IMR-90 (cell line): ENCODE measurements around the gene SPPL2C.

Experiments used
- FOS ChIP-seq: fragments of 150-350 bp; IDR thresholded peaks from 2 replicates; pipeline ENCODE4 v1.6.1; 2016; ENCODE audit warnings: low read depth, low read length
- MAFK ChIP-seq: IDR thresholded peaks from 2 replicates; pipeline ENCODE4 v1.6.1; 2012; ENCODE audit warnings: low read depth, low read length, improper control_type of control experiment
- MXI1 ChIP-seq: IDR thresholded peaks from 2 replicates; pipeline ENCODE4 v1.6.1; 2012; ENCODE audit warnings: low read depth, mild to moderate bottlenecking, low read length, moderate library complexity, borderline replicate concordance
- POLR2A ChIP-seq: IDR thresholded peaks from 2 replicates; pipeline ENCODE4 v1.6.1; 2012; ENCODE audit warnings: mild to moderate bottlenecking, low read depth, low read length
- RAD21 ChIP-seq: IDR thresholded peaks from 2 replicates; pipeline ENCODE4 v1.6.1; 2012; ENCODE audit warnings: low read length, improper control_type of control experiment
- RFX5 ChIP-seq: IDR thresholded peaks from 2 replicates; pipeline ENCODE4 v1.8.0; 2012; ENCODE audit warnings: low read depth, mild to moderate bottlenecking, low read length, moderate library complexity
- SMC3 ChIP-seq: fragments of 150-350 bp; IDR thresholded peaks from 2 replicates; pipeline ENCODE4 v1.6.1; 2016; ENCODE audit warnings: low read depth, mild to moderate bottlenecking, antibody characterized with exemption, low read length, moderate library complexity
- TF ChIP-seq, protein P1 (sequence below): conservative IDR thresholded peaks from 2 replicates; pipeline ENCODE4 v1.5.1; 2012; ENCODE audit warnings: mild to moderate bottlenecking, low read depth, low read length, improper control_type of control experiment
- TF ChIP-seq, protein P2 (sequence below): fragments of 150-350 bp; IDR thresholded peaks from 2 replicates; pipeline ENCODE4 v1.6.1; 2017; ENCODE audit warnings: mild to moderate bottlenecking, antibody characterized with exemption, low read length, low read depth

DNA sequence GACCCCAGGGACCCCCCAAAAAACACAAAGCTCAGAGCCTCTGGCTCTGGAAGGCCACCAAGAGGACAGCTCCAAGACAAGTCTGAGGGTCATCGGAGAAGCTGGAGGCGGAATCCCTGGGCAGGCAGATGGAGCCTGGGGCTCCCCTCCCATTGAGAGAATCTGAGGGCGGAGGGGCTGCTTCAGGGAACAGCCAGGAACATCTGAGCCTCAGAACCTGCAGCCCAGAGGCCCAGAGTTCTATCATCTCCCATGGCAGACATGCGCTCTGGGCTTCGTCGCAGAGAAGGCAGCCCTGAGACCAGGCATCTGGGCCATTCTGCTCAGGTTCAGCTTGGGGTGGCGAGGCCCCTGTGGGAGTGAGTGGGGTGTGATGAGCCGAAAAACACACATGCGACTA, 7.1 kb upstream of the SPPL2C start:
- no peak for TF ChIP-seq RFX5
- TF ChIP-seq, protein P1, sequence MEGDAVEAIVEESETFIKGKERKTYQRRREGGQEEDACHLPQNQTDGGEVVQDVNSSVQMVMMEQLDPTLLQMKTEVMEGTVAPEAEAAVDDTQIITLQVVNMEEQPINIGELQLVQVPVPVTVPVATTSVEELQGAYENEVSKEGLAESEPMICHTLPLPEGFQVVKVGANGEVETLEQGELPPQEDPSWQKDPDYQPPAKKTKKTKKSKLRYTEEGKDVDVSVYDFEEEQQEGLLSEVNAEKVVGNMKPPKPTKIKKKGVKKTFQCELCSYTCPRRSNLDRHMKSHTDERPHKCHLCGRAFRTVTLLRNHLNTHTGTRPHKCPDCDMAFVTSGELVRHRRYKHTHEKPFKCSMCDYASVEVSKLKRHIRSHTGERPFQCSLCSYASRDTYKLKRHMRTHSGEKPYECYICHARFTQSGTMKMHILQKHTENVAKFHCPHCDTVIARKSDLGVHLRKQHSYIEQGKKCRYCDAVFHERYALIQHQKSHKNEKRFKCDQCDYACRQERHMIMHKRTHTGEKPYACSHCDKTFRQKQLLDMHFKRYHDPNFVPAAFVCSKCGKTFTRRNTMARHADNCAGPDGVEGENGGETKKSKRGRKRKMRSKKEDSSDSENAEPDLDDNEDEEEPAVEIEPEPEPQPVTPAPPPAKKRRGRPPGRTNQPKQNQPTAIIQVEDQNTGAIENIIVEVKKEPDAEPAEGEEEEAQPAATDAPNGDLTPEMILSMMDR: no peak
- TF ChIP-seq POLR2A: no peak
- TF ChIP-seq, protein P2, sequence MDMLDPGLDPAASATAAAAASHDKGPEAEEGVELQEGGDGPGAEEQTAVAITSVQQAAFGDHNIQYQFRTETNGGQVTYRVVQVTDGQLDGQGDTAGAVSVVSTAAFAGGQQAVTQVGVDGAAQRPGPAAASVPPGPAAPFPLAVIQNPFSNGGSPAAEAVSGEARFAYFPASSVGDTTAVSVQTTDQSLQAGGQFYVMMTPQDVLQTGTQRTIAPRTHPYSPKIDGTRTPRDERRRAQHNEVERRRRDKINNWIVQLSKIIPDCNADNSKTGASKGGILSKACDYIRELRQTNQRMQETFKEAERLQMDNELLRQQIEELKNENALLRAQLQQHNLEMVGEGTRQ: no peak
- TF ChIP-seq RAD21: no peak
- no peak for TF ChIP-seq SMC3
- no peak for TF ChIP-seq MXI1
- TF ChIP-seq MAFK: no peak
- no peak for TF ChIP-seq FOS
